CD4-positive, alpha-beta T cell treated with Interleukin-4 for 4 hours (primary cell): ENCODE measurements around the gene NCOR1.

ENCODE experiments used
- DNase-seq: peaks from one replicate; pipeline ENCODE4 v3.0.0-alpha.2; 2020

Gene NCOR1

GRCh38 chr17:16025202-16025601 is 190.1 kb downstream of the NCOR1 start:
- no peak for DNase-seq

- DNase-seq: no peak
Observed at GRCh38 chr17:16023881-16024280, 191.5 kb downstream of the NCOR1 start.

DNA sequence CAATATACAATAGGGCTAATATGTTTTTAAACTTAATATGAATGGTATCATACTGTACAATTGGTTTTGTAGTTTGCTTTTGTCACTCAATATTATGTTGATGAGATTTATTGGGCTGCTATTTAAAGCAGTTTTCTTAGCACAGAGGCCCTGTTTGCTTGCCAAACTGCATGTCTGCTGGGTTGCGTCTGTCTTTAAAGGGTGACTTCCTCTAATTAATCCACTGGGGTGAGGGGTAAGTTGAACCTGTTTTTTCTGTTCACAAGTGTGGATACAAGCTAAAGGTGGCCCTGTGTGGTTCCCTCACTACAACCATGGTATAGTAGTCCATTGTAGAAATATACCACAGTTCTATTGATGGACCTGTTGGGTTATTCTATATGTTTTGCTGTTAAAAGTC is 196.0 kb downstream of the NCOR1 start:
- DNase-seq: no peak

GRCh38 chr17:16013943-16014407 is 201.4 kb downstream of the NCOR1 start:
- DNase-seq: no peak

- no peak for DNase-seq
Observed at GRCh38 chr17:16007439-16007838, 207.9 kb downstream of the NCOR1 start.

DNA sequence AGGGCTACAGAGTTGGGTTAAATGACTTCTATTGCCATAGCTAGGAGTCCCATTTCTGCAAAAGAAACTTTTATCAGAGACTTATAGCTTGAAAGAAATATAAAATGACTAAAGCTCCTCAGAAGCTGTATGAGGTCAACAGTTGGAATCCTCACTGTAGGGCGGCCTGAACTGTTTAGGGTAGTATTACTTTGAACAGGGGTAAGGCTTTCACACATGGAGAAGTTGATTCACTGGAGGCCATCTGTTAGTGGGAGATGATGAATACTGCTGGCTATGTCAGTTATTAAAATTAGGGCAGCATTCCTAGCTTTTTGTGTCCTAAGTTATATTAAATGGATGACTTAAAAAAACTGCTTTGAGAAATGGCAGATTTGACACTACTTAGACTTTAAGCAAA is 209.7 kb downstream of the NCOR1 start:
- DNase-seq: no peak

DNA sequence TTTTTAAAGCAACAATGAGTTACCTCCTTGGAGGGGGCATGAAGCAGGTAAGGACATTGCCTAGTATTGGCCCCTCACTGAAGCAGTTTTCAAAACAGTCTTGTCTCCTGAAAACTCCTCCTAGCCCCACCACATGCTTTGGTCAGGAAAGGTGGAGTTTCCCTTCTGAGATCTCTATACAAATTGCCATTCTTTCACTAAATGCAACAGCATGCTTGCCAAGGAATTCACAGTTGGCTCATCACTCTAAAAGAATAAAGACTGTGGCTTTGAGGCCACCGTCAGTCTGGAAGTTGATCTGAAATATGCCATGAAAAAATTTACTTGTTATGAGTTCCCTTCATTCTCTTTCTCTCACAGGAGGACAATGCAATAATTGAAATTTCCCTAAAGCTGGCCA is 211.5 kb downstream of the NCOR1 start:
- DNase-seq: no peak

DNA sequence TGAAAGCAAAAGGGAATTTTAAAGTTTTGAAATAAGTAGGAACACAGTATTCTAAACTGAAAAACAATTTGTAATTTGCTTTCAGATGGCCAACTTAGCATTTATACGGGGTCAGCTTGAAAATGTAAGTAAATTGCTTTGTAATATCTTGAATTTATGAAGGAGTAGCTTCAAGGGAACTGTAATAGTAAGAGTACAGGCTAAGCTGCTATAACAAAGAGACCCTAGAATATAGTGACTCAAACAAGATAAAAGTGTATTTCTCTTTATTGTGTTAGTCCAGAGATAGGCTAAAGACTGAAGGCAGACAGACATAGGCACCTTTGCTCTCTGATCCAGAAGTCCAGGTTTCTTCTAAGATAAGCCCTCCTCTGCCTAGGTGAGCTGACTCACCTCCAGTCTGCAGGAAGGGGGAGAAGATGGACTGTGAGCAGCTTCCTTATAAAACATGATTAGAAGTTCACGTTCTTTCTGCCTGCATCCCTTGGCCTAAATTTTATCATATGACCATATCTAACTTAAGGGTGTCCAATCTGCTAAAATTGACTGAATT is 212.6 kb downstream of the NCOR1 start:
- DNase-seq: no peak

DNA sequence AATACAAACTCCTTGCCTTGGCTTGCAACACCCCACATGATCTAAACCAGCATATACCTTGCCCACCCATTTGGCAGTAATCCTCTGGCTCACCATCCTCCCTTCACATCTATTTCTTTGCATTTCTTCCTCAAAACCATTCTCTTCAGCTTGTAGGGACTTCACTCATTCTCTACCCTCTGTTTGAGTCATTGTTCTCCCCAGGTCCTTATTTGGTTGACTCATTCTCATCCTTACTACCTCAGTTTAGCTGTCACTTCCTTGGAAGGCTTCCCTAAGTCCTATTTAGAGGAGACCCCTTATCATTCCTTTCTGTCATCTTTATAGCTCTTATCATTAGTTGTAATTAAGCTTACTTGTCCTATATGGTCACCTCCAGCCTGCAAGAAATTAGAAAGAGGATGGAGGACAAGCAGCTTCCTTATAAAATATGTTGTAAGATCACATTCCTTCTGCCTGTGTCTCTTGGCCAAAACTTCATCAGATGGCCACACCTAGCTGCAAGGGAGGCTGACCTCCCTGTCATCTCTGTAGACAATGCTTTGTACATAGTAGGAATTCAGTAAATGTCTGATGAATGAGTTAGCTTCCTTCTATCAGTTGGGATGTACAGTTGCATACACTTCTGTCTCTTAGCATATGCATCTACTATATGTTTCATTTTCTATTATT is 214.0 kb downstream of the NCOR1 start:
- no peak for DNase-seq

- DNase-seq: no peak
Observed at GRCh38 chr17:15999974-16000827, 215.1 kb downstream of the NCOR1 start.

- DNase-seq: peak; percentile 93
Observed at GRCh38 chr17:15999141-15999973, 216.0 kb downstream of the NCOR1 start, which contains the start of the genes TTC19 and ZSWIM7. TSS of gene TTC19 (plus strand) at chr17:15999824. CDS start at chr17:15999849, 25 bp downstream. TSS of gene ZSWIM7 (minus strand) at chr17:15999704. CDS start at chr17:15999594, 110 bp downstream.

DNA sequence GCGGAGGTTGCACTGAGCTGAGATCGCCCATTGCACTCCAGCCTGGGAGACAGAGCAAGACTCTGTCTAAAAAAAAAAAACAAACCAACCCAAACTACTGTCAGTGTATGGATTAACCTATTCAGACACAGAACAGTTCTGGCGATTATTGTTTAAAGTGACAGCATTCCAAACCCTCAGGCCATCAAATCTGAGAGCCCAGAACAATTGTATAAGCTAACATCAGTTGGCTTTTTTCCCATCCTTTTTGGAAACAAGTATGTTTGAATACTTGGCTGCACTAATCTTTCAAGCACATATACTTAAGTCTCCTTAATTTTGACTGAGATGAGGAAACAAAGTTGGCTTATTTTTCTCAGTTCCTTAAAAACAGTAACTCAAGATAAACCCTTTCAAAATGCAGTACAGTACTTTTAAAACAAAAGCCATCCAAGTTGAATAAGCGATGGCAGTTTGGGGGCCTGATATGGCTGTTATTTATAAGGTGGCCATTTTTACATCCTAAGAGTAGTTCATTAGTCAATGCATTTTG is 217.2 kb downstream of the NCOR1 start:
- DNase-seq: no peak

- no peak for DNase-seq
Observed at GRCh38 chr17:15996322-15996721, 219.0 kb downstream of the NCOR1 start.

DNA sequence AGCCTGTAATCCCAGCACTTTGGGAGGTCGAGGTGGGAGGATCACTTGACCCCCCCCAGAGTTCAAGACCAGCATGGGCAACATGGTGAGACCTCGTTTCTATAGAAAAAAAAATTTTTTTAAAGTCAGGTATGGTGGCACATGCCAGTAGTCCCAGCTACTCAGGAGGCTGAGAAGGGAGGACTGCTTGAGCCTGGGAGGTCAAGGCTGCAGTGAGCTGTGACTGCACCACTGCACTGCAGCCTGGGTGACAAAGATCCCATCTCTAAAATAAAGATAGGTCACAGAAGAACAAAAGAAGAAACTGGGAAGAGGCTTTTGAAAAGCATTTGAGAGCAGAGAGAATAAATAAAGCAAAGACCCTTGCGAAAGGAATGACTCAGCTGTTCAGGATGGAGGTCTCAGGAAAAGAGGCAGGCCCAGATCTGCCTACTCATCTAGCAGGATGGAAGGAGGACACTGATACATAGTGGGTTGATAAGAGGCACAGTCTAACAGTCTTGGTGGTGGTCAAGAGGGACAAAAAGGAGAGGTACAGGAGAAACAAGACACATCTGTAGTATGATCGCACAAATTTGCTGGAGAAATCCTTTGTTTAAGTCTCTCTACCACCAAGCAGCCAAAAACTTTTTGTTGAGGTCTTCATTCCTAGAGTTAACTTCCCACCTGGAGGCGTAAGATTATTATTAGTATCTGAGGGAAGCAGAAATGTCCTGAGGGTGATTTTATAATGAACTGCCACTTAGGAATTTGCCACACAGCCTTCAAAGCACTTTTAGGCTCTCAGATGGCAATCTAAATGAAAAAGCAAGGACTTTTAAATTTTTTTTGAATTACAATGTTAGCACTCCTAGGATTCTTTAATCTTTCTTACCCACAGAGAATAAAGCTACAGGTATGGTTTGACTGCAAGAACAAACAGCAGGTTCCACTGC is 233.4 kb downstream of the NCOR1 start:
- no peak for DNase-seq

DNA sequence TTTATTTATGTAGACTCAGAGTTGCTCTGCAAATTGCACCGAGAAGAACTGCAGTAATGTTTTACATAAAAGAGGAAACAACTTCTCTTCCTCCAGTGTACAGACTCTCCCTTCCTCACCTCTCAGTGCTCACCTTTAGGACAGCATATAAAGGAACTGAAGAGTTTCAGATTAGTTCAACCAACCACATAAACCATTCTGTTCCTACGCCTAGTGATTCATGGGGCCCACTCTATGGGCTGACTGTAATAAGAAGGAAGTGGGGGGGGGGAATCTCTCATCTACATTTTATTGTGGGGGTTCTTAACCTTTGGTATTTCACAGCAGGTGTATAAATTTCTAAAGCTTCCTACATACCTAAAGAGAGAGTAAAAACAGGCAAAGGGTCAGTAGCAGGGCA is 234.1 kb downstream of the NCOR1 start:
- DNase-seq: no peak
